ENCODE data around the gene SEMA6B.
"Not testable (repeated sequence)": the region's sequence is repeated elsewhere in the genome, so short reads cannot be mapped to it uniquely, and the experiment has no call there.

The SEMA6B gene

GRCh38 chr19:4559569-4559968, at the start of gene SEMA6B:
Gene SEMA6B, minus strand, starts transcription at chr19:4559684. Its CDS starts 1,227 bp downstream, at chr19:4558457.
- no peak for DNase-seq (ENCODE audit: low read depth in 2 of 2)

GRCh38 chr19:4606921-4607678, 47.6 kb upstream of the SEMA6B start:
- DNase-seq (ENCODE audit: low read depth in 2 of 2), result no peak

DNA sequence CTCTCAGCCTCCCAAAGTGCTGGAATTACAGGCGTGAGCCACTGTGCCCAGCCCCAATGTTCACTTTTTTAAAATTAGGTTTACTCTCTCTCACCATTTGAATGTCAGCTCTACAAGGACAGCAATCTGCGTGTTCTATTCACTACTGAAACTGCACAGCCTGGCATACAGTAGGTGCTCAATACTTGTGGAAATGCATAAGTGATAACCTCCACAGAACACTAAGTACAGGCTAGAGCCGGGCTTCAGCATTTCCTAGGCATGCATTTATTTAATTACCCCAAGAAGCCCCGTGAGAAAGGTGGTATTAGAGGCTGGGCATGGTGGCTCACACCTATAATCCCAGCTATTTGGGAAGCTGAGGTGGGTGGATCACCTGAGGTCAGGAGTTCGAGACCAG, 46.7 kb upstream of the SEMA6B start:
- no peak for DNase-seq (ENCODE audit: low read depth in 2 of 2)

- DNase-seq (ENCODE audit: low read depth in 2 of 2), result no peak
Observed at GRCh38 chr19:4604912-4605311, 45.4 kb upstream of the SEMA6B start.

DNA sequence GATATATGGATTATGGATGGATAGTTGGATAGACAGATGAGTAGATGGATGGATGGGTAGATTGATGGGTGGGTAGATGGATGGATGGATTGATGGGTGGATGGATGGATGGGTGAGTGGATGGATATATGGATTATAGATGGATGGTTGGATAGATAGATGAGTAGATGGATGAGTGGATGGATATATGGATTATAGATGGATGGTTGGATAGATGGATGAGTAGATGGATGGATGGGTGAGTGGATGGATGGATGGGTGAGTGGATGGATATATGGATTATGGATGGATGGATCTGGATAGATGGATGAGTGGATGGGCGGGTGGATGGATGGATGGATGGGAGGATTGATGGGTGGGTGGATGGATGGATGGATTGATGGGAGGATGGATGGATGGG, 43.4 kb upstream of the SEMA6B start:
- no peak for DNase-seq (ENCODE audit: low read depth in 2 of 2)

DNA sequence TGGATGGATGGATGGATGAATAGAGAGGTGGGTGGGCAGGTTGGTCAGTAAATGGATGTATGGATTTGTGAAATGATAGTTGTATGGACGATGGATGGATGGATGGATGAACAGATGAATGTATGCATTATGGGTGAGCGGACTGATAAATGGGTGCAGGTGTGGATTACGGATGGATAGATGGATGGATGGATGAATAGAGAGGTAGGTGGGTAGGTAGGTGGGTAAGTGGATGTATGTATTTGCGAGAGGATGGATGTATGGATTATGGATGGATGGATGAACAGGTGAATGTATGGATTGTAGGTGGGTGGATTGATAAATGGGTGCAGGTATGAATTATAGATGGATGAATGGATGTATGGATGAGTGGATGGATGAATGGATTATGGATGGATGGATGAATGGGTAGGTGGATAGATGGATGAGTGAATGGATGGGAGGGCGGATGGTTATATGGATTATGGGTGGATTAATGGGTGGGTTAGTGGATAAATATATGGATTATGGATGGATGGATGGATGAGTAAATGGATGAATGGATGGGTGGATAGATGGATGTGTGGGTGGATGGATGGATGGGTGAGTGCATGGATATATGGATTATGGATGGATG, 42.8 kb upstream of the SEMA6B start:
- DNase-seq (ENCODE audit: low read depth in 2 of 2), result no peak

GRCh38 chr19:4600893-4601292, 41.4 kb upstream of the SEMA6B start:
- DNase-seq (ENCODE audit: low read depth in 2 of 2), result no peak

DNA sequence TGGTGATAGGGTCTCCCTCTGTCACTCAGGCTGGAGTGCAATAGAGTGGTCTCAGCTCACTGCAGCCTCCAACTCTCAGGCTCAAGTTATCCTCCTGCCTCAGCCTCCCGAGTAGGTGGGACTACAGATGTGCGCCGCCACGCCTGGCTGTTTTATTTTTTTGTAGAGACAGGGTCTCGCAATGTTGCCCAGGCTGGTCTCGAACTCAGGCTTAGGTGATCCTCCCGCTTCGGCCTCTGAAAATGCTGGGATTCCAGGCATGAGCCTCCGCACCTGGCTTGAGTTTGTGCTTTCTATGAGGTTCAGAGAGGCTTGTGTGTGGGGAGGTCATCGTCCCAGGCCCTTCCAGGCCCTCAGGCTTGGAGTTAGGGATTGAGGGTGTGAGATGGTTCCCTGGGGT, 40.6 kb upstream of the SEMA6B start:
- DNase-seq (ENCODE audit: low read depth in 2 of 2), result no peak

GRCh38 chr19:4598712-4599111, 39.2 kb upstream of the SEMA6B start:
- no peak for DNase-seq (ENCODE audit: low read depth in 2 of 2)

- peak; percentile 44 to 56 for DNase-seq (ENCODE audit: low read depth in 2 of 2)
Observed at GRCh38 chr19:4597975-4598671, 38.6 kb upstream of the SEMA6B start.

DNA sequence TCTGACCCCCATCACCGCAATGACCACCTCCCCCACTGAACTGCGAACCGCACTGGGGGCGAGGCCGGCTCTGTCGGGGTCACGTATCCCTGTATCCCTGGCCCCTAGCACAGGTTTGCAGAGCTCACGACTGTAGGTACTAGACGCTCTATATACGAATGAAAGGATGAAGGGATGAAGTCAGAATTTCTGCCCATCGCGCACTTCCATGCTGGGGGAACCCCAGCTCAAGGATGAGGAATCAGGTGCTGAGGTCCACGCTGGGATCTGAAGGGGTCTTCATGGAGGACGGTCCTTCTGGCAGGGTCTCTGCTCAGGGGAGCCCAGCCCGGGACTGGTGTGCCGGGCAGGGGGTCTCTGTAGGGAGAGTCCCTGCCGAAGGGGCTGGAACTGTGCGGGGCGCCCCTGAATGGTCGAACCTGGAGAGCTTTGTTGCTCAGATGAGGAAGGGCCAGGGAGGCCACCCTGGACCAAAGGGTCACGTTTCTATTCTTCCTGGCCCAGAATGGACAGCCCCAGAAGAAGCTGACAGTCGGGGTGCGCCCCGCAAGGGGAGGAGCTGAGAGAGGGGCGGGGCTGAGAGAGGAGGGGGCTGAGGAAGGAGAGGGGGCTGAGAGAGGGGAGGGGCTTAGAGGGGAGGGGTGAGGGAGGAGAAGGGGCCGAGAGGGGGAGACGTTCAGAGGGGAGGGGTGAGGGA, 37.9 kb upstream of the SEMA6B start:
- DNase-seq (ENCODE audit: low read depth in 2 of 2), result no peak

GRCh38 chr19:4596033-4596904, 36.8 kb upstream of the SEMA6B start:
- no peak for DNase-seq (ENCODE audit: low read depth in 2 of 2)

DNA sequence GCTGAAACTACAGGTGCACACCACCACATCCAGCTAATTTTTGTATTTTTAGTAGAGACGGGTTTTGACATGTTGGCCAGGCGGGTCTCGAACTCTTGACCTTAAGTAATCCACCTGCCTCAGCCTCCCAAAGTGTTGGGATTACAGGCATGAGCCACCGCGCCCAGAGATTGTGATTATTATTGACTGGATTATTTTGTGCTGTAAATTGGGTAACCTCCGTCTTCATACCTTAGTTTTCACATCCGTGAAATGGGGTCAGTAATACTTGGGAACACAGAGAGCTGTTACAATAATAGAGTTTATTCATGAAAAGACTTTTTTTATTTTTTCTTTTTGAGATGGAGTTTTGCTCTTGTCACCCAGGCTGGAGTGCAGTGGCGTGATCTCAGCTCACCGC, 35.7 kb upstream of the SEMA6B start:
- not testable (repeated sequence) for DNase-seq (ENCODE audit: low read depth in 2 of 2)

GRCh38 chr19:4594201-4594600, 34.7 kb upstream of the SEMA6B start:
- DNase-seq (ENCODE audit: low read depth in 2 of 2), result no peak

DNA sequence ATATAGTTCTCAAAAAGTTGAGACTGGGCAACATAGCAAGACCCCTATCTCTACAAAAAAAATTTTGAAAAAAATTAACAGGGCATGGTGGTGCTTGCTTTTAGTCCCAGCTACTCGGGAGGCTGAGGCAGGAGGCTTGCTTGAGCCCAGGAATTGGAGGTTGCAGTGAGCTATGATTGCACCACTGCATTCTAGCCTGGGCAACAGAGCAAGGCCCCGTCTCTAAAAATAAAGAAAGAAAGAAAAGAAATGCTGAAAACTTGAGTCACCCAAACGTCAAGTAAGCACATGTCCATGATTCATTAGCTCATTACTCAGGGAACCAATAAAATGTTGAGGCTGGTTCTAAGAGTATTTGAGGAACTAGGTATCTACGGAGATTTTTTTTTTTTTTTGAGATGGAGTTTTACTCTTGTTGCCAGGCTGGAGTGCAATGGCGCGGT, 33.9 kb upstream of the SEMA6B start:
- DNase-seq (ENCODE audit: low read depth in 2 of 2), result no peak

DNA sequence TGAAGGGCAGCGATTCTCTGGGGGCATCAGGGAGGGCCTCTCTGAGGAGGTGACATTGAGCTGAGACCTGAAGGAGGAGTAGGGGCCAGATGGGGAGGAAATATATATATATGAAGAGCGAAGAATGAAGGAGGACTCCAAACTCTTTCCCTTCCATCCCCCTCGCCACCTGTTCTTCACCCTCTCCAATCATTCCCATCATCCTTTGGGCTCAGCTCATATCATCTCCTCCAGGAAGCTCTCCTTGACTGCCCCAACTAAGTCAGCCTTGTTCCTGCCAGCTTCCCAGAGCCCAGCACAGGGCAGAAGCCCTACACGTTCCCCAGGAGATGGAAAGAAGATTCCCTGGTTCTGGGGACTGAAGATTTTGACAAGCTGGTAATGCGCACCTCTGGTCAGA, 33.0 kb upstream of the SEMA6B start:
- no peak for DNase-seq (ENCODE audit: low read depth in 2 of 2)

- no peak for DNase-seq (ENCODE audit: low read depth in 2 of 2)
Observed at GRCh38 chr19:4591320-4591719, 31.8 kb upstream of the SEMA6B start.

DNA sequence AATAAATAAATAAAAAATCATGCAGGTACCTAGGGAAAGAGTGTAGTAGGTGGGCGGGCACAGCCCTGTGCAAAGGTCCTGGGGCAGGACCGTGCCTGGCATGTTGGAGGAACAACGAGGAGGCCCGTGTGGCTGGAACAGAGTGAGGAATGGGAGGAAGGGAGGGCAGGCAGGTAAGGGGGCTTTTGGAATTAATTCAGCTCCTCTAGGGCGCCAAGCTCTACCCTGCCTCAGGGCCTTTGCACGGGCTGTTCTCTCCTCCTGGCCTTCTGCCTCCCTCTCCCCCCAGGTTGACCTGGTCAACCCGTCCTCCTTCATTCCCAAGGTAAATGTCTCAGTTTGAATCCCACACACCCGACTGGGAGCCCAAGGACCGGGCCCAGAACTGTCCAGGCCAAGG, 31.1 kb upstream of the SEMA6B start:
- no peak for DNase-seq (ENCODE audit: low read depth in 2 of 2)

GRCh38 chr19:4589579-4590410, 30.3 kb upstream of the SEMA6B start:
- no peak for DNase-seq (ENCODE audit: low read depth in 2 of 2)

- no peak for DNase-seq (ENCODE audit: low read depth in 2 of 2)
Observed at GRCh38 chr19:4588291-4588761, 28.8 kb upstream of the SEMA6B start.

Measured in stimulated activated CD4-positive, alpha-beta T cell treated with anti-CD3 and anti-CD28 coated beads, Interleukin-4, amount 100 ng/mL, for 48 hours (primary cell).